HS-5 (cell line): ENCODE results near the gene SLC30A7.
A peak's percentile ranks its signal among the peaks of the same experiment; 100 is the strongest.
"Not testable (repeated sequence)": the region's sequence is repeated elsewhere in the genome, so short reads cannot be mapped to it uniquely, and the experiment has no call there.

Experiments used
- DNase-seq: peaks from one replicate; pipeline ENCODE4 v3.0.0-alpha.2; 2012; ENCODE audit warnings: low read depth

The SLC30A7 gene

GRCh38 chr1:100891380-100891779, 4.5 kb upstream of the SLC30A7 start:
- no peak for DNase-seq

GRCh38 chr1:100892554-100892953, 3.3 kb upstream of the SLC30A7 start:
- DNase-seq: no peak

GRCh38 chr1:100893718-100894117, 2.2 kb upstream of the SLC30A7 start:
- no peak for DNase-seq

- peak; percentile 69 for DNase-seq
These were observed 1.0 kb upstream of the SLC30A7 start, which contains the start of gene EXTL2 for GRCh38 chr1:100894603-100895539. Gene EXTL2 (minus strand): TSS chr1:100894842. CDS start chr1:100888757, 6,085 bp downstream.

GRCh38 chr1:100896481-100896982, 642 bp downstream of the SLC30A7 start:
- DNase-seq: peak; percentile 32

GRCh38 chr1:100902365-100902764, 6.5 kb downstream of the SLC30A7 start:
- DNase-seq: no peak

GRCh38 chr1:100903777-100904176, 7.9 kb downstream of the SLC30A7 start:
- DNase-seq: no peak

- no peak for DNase-seq
These were observed 8.6 kb downstream of the SLC30A7 start for GRCh38 chr1:100904528-100904927.

GRCh38 chr1:100905181-100905580, 9.3 kb downstream of the SLC30A7 start:
- DNase-seq: no peak

GRCh38 chr1:100907887-100908286, 12.0 kb downstream of the SLC30A7 start:
- DNase-seq: no peak

- DNase-seq: no peak
These were observed 13.1 kb downstream of the SLC30A7 start for GRCh38 chr1:100909018-100909417.

- no peak for DNase-seq
These were observed 16.1 kb downstream of the SLC30A7 start for GRCh38 chr1:100912019-100912418.

GRCh38 chr1:100921110-100921706, 25.3 kb downstream of the SLC30A7 start:
- peak; percentile 56 for DNase-seq

- DNase-seq: peak; percentile 29
These were observed 28.3 kb downstream of the SLC30A7 start for GRCh38 chr1:100924212-100924611.

GRCh38 chr1:100924991-100925390, 29.1 kb downstream of the SLC30A7 start:
- DNase-seq: no peak

- no peak for DNase-seq
These were observed 30.4 kb downstream of the SLC30A7 start for GRCh38 chr1:100926240-100926639.

- DNase-seq: no peak
These were observed 31.4 kb downstream of the SLC30A7 start for GRCh38 chr1:100927276-100927675.

- DNase-seq: no peak
These were observed 32.2 kb downstream of the SLC30A7 start for GRCh38 chr1:100928128-100928527.

GRCh38 chr1:100930494-100930893, 34.6 kb downstream of the SLC30A7 start:
- no peak for DNase-seq

- no peak for DNase-seq
These were observed 35.8 kb downstream of the SLC30A7 start for GRCh38 chr1:100931716-100932115.

GRCh38 chr1:100933555-100933954, 37.7 kb downstream of the SLC30A7 start:
- DNase-seq: not testable (repeated sequence)

- no peak for DNase-seq
These were observed 40.5 kb downstream of the SLC30A7 start for GRCh38 chr1:100936194-100936967.
